LoVo (cell line): ENCODE results near the gene FAM32A.
A peak's percentile ranks its signal among the peaks of the same experiment; 100 is the strongest.
"Not testable (repeated sequence)": the region's sequence is repeated elsewhere in the genome, so short reads cannot be mapped to it uniquely, and the experiment has no call there.

Experiments
- DNase-seq: peaks from one replicate; pipeline ENCODE4 v3.0.0-alpha.2; 2016; ENCODE audit warnings: low spot score

FAM32A gene

DNA sequence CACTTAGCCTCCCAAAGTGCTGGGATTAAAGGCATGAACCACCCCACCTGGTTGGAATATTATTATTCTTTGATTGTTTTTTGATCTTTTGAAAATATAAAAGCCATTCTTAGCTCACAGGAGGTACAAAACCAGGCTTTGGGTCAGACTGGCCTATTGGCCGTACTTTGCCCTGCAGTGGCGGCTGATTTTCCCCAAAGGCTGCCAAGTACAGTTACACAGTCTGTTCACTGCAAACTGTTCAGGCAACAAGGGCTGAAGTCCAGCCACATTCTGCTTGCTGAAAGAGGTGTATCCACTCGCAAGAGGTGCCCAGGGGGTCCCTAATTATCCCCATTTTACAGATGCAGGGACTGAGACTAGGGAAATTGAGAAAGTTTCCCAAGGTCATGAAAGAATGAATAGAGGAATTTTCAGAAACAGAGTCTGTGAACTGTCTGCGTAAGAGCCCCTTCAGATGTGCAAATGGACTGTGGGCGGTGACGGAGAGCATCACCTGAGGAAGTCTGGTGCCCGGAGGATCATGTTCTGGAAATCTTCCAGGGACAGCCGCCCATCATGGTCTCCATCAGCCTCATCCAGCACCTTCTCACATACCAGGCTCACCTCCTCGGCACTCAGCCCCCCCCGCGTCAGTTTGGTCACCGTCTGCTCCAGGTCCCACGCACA is 20.9 kb upstream of the FAM32A start:
- DNase-seq, result no peak

DNA sequence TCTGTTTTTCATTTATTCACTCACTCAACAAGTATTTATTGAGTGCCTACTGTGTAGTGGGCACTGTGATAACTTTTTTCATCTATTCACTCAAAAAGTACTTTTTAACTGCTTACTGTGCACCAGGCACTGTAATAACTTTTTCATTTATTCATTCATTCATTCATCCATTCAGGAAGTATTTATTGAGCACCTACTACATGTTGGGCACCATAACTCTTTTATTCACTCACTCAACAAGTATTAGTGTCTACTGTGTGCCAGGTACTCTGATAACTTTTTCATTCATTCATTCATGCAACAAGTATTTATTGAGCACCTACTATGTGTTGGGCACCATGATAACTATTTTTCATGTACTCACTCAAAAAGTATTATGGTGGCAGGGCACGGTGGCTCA is 18.8 kb upstream of the FAM32A start:
- no peak for DNase-seq

DNA sequence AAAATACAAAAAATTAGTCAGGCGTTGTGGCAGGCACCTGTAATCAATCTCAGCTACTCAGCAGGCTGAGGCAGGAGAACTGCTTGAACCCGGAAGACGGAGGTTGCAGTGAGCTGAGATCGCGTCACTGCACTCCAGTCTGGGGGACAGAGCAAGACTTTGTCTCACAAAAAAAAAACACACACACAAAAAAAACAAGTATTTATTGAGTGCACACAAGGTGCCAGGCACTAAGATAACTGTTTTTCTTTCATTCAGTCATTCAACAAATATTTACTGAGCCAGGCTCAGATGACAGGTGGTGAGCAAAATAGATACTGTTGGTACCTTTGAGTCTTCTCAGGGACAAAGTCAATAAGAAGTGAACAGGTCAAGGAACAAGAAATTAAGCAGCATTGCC is 18.2 kb upstream of the FAM32A start:
- no peak for DNase-seq

DNA sequence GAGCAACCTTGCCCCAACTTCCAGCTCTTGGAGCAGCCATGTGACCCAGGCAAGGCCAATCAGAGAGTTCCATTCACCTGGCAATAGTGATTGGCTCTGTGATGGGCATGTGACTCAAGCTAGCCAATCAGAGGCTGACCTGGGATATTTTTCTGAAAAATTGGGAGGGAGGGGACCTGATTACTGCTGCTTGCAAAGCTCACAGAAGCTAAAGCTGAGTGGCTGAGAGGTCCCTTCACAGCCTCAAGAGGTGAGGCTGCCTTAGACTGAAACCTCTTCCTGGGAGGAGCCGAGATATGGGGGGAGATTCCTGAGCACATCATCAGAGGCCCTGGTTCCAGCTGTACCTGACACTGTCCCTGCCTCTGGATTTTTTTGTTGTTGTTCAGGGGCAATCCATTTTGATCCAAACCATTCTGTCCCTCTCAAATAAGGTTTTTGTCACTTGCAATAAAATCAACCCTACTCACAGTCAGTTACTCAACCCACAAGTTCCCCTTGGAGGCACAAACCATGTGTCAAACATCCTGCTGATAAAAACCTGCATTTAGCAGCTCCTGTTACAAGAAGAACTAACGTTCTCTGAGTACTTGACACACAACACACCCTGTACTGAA is 16.6 kb upstream of the FAM32A start:
- DNase-seq, result no peak

DNA sequence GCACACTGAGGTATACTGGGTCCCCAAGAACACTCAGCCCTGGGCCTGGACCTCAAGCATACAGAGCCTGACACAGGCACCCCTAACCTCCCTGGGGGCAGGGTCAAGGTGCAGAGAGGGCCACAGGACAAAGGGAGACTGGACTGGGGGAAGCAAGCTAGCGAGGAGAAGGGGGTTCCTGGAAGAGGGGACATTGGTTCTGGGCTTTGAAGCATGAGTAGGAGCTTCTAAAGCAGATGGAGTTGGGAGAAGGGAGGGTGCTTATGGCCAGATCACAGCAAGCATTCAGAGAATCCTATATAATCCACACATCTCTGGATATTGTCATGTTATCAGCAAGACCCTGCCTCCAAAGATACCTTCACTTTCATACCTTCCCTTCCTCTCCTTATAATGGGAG is 15.1 kb upstream of the FAM32A start:
- DNase-seq, result no peak

DNA sequence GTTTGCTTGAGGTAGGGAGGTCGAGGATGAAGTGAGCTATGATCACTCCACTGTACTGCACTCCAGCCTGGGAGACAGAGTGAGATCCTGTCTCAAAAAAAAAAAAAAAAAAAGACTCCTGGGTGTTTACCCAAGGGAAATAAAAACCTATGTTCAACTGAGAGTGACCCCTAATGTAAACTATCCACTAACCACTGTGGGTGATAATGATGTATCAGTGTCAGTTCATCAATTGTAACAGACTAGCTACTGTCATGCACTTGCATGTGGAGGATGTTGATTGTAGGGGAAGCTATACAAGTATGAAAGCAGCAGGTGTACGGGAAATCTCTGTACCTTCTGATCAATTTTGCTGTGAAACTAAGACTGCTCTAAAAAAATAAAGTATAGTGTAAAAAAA is 9.3 kb upstream of the FAM32A start:
- no peak for DNase-seq

DNA sequence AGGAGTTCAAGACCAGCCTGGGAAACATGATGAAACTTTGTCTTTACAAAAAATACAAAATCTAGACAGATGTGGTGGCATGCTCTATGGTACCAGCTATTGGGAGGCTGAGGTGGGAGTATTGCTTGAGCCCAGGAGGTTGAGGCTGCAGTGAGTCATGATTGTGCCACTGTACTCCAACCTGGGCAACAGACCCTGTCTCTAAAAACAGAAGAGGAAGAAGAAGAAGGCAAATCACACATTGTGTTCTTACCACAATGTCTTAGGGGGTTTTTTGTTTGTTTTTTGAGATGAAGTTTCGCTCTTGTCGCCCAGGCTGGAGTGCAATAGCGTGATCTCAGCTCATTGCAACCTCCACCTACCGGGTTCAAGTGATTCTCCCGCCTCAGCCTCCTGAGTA is 6.3 kb upstream of the FAM32A start:
- not testable (repeated sequence) for DNase-seq

DNA sequence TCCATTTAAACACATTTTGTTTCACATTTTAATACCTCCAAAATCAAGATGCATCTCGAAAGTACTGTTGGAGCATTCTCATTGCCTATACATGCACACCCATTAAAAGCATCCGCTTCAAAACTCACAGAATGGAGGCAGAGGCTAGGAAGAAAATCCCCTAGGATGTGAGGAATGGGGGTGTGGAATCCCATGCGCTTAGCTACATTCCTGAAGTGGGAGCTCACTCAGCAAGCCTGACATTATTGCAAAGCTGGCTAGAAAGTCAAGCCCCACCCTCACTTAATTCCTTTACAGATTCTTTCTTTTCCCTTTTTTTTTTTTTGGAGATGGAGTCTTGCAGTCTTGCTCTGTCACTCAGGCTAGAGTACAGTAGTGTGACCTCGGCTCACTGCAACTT is 4.6 kb upstream of the FAM32A start:
- peak; percentile 33 for DNase-seq

DNA sequence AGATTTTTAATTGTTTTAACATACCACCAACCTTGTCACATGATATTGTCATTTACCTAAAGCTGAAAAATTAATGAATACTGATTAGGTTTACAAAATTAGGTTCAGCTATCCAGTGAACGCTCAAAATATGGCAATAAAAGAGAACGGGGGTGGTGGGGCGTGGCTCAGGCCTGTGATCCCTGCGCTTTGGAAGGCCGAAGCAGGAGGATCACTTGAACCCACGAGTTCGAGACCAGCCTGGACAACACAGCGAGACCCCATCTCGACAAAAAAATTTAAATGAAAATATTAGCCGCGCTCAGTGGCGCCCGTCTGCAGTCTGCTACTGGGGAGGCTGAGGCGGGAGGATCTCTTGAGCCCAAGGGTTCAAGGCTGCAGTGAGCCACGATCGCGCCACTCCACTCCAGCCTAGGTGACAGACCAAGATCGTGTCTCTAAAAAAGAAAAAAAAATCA is 516 bp upstream of the FAM32A start:
- DNase-seq, result no peak

DNA sequence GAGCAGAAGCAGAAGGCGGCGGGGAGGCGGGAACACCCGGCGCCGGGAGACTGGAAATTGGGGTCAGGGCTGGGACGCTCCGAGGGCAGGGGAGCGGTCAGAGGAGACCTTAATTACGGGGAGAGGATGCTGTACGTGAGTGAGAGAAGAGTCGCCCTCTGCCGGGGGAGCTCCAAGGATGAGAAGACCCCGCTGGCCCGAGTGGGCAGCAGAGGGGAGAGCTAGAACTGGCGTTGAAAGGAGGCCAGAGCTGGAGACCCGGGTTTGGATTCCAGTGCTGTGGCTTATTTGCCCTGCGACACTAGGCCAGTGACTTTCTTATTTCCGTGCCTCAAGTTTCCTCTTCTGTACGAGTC is 536 bp downstream of the FAM32A start:
- DNase-seq, result peak; percentile 33

DNA sequence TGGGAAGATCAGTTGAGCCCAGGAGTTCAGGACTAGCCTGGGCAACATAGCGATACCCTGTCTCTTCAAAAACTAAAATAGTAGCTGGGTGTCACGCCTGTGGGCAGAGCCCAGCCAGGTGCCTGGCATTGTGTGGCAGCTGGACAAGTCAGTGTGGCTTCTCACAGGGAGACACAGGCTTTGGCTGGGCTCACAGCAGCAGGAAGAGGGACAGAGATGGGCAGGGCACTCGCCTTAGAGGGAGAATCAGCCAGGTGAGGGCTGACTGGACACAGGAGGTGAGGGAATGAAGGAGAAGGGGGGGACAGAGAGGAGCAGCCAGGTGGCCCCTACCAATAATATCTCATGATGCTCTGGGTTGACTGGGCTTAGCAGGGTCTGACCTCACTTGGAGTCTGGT is 3.3 kb downstream of the FAM32A start:
- no peak for DNase-seq

DNA sequence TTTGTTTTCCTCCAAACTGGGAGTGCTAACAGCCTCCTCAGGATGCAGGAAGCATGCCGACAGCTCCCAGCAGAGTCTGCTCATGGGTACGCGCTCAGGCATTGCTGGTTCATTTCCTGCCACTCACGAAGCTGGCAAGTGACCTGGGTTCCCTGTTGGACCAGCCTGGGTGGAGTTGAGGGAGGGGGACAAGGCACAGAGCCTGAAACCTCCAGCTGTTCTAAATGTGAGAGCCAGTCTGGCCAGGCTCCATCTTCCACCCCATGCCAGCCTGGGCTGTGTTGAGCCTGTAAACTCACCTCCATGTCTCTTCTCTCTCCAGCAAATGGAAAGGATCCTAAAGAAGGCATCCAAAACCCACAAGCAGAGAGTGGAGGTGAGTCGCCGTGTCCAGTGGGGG is 5.0 kb downstream of the FAM32A start:
- DNase-seq, result no peak

DNA sequence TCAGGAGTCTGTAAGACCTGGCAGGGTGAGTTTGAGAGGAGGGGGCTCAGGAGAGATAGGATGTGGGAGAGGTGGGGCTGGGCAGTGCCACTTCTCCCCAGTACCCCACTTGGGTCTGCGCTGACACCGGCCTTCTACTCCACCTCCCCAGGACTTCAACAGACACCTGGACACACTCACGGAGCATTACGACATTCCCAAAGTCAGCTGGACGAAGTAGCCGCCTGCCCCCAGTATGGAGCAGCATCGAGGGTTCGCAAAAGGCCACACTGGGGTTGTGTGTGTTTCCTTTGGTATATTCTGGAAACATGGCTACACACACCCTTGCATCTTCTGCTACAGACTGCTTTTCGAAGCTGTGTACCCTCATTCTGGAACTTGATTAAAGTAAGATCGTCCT is 5.5 kb downstream of the FAM32A start:
- DNase-seq, result no peak

DNA sequence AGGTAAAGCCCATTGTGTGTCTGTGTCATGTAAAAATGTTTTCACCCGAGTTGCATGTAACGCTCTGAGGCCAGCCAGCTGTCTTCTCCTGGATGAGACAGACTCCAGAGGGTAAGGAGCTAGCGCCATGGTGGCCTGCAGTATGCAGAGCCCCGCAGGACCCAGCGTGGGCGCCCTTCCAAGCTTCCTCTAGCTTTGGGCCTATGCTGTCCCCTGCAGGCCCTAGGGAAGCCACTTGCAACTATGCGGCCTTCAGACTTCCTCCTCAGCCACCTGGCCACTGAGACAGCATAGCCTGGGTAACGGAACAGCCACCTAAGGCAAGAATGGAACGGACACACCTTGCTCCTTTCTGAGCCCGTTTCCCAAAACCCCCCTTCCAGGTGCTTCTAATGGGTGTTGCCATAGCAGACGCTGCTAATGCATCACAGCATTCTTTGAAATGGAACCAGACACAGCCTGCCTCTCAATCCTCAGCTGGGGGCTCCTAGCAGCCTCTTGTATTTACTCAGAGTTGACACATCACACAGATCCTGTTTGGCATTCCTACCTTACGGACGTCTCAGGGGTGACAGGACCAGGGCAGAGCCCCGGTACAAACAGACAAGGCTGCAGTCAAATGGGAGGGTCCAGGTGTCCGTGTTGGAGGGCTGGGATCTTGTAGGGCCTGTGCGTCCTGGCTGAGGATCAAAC is 6.2 kb downstream of the FAM32A start:
- no peak for DNase-seq

DNA sequence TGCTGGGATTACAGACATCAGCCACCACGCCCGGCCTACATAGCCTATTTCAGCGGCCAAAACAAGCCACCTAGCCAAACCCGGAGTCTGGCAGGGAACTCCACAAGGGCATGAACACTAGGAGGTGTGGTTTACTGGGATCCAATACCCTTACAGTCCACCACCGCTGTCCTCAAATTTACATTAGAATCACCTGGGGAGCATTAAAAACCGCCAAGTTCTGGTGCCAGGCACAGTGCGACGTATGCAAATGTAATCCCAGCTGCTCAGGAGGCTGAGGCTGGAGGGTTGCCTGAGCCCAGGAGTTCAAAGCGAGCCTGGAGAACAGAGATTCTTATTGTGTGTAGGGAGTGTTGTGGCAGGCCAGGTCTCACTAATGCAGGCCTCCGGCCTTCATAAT is 8.3 kb downstream of the FAM32A start:
- no peak for DNase-seq

DNA sequence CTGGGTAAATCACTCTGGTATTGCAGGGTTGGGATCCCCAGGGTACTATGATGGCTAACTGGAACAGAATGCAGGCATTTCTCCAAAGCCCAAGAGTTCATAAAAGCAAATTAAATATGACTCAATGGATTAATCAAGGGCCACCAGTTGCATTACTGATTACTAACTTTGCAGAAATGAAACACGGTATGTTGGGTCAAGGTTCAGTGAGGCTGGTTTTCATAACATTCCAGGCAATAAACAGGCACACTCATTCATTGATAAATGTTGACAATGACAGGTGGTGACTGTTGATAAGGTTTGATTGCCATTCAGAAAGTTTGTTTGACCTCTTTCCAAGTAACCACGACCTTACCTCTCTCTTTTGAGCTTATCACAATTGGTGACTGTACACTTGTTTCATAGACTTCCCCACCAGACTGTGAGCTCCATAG is 12.0 kb downstream of the FAM32A start:
- DNase-seq, result peak; percentile 72

DNA sequence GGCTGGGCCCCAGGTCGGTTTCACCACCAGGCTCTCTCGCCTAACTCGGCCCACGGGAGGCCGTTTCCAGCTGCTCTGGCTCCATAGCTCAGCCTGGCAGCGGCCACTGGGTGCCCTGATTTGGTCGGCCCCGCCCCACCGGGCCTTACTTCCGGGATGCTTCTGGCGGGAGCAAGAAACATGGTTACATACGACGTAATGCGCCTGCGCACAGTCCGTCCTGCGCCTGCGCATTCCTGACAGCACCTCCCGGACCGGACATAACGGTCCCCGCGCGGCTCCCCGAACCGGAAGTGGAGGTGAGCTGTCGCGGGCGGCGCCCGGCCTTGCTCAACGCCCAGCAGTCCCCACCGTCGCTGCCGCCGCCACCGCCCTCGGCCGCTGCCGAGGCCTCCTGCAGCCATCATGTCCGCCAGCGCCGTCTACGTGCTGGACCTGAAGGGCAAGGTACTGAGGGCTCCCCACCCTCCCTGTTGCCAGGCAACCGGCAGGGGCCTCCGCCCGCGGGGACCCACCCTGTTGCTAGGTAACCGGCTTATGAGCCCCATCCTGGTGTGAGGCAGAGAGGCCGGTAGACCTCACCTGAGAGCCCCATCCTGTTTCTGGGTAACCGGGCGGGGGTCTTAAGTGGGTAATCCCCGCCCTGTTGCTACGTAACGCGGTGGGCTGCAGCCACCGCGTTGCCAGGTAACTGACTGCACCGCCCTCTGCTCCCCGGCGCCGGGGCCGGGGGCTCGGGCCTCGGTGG is 12.6 kb downstream of the FAM32A start, which contains the start of gene AP1M1:
AP1M1 (plus strand) TSS at position 290 of the 748 bp plus-strand sequence; CDS start at position 406, 116 bp downstream.
- DNase-seq, result peak; percentile 97

DNA sequence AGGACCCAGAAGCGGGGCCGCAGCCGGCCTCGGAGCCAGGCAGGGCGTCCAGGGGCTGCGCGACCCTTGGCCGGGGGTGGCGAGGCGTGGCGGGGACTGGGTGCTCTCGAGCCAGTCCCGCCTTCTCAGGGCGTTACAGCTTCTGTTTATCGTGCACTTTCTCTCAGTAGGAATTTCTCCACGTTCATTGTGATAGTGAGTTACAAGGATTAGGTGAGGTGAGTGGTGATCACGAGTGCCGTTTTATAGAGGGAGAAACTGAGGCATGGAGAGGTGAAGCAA is 13.1 kb downstream of the FAM32A start:
- no peak for DNase-seq

DNA sequence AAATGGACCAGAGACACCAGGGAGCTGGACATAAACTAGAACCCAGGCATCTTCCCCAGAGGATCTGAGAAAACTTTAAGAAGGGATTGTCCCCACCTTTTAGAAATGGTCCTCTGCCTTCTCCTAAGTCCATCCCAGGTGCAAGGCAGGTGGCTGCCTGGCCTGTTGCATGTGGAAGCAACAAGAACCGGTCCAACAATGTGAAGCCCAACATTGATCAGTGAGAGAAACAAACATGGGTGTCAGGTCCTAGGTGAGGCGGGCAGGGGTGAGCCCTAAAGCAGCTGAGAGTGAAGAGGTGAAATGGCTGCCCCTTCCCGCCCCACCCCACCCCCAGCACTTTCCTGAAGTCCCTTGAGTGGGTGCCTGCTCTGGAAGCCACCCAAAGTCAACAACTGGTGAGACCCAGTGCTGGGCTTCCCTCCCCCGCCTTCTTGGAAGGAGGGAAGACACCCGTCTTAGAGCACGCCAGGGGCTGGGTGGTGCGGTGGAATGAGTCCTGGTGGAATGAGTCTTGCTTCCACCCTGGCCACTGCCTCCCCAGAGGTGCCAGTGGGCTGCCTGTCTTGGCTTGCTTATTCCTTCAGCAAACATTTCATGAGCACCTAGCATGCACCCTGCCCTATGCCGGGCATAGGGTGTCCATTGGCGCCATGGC is 14.2 kb downstream of the FAM32A start:
- no peak for DNase-seq

DNA sequence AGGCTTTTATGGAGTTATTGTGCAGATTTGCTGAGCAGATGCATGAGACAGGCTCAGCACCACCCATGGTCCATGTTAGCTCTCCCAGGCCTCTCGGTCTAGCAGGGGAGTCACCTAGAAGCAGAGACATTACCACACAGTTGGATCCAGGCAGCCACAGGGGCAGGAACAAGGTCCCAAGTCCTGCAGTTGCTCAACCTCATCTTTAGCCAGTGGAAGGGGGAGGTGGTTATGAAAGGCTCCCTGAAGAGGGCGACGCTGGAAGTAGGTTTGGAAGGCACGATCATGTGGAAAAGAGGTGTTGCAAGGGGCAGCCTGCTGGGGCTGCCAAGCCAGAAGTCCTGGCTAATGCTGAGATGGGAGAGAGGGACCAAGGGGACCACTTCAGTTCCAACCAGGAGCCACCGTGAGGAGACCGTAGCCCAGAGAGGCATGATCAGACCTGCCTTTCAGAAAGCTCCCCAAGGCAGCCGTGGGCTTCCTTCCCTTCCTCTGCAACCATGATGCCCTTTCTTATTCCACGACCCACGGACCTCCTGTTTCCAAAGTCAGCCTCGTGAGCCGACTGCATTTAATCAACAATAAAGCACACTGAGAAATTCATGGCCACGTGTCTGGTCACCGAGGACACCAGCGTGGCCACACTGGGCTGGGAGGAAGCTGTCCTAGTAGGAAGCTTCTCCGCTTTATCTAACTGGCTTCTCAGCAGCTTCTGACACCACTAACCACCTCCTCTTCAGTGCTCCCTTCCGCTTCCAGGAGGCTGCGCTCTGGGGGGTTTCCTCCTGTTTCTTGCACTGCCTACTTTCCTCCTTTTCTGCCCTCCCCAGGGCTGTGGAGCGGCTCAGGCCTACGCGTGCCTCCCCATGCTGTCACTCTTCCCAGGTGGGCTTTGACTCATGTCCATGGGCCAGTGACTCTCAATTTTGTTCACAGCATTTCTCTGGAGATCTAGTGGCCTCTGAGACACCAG is 15.1 kb downstream of the FAM32A start:
- DNase-seq, result no peak

DNA sequence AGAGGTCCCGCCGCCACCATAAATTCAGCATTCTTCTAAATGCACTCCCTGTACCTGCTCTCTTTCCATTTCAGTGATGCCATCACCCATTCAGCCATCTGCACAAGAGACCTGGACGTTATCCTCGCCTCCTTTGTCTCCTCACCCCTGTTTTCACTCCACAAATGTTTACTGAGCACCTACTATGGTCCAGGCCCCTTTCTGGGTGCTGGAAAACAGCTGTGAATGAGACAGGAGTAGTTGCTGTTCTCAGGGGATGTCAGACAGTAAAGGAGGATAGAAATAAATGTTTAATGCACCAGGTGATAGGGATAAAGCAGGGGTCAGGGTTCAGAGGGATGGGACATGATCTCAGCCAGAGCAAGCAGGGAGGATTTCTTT is 15.8 kb downstream of the FAM32A start:
- DNase-seq, result no peak
